ENCODE measurements around the gene TENM4. TPM values are rescaled to one million over a fixed set of nuclear protein-coding genes. Genes with fewer than 3 reads are reported as not detected.
A peak's percentile ranks its signal among the peaks of the same experiment; 100 is the strongest.

Gene TENM4
- polyA plus RNA-seq, 1 of the 3 experiments (the other 2 are of a cell fraction): 16.7 TPM

- TF ChIP-seq REST (IDR thresholded peaks at IDR 0.05; ENCODE audit: low read depth, low read length): no peak
- no peak for TF ChIP-seq FOXM1 (IDR thresholded peaks at IDR 0.05; ENCODE audit: low read depth)
Measured at GRCh38 chr11:79019975-79020374, 420.9 kb downstream of the TENM4 start (continued).

GRCh38 chr11:79019277-79019676, 421.6 kb downstream of the TENM4 start:
- H3K9me3 ChIP-seq: no peaks in the 10 kb centered on the region
- H4K20me1 ChIP-seq (ENCODE audit: insufficient read depth): no peaks in the 10 kb centered on the region
- no peak overlapping the region for H3K4me3 ChIP-seq (ENCODE audit: low read depth in 2 of 2, low read length in 1 of 2)
- TF ChIP-seq RXRA (IDR thresholded peaks at IDR 0.05; ENCODE audit: borderline replicate concordance, low read depth): no peak
- H3K9me2 ChIP-seq: no peaks in the 10 kb centered on the region
- H2AFZ ChIP-seq (ENCODE audit: low read depth): no peak overlapping the region
- no peaks in the 10 kb centered on the region for H3K79me2 ChIP-seq (ENCODE audit: insufficient read depth)
- CTCF ChIA-PET: interaction anchor here (0.8 to 1.4 kb wide), 3 partner anchors 37 to 373 kb away, joined by 4 to 5 read pairs (median 4); no protein-coding TSS in a partner anchor
- peaks cover 28 to 59% of the 10 kb centered on the region in 2 experiments for H3K4me1 ChIP-seq (ENCODE audit: control insufficient read depth in 1 of 2, insufficient read depth in 2 of 2, low read depth in 1 of 2, low read length in 1 of 2)
- H3K4me2 ChIP-seq: 0 out of 2 replicates have a peak overlapping the region, but pooled peaks have one; percentile 50
- no peaks in the 10 kb centered on the region for H3K36me3 ChIP-seq (replicated peaks in 1 of 2; ENCODE audit: control insufficient read depth in 1 of 2, insufficient read depth in 2 of 2, low read length in 1 of 2)
- DNase-seq: no peak
- H3K9ac ChIP-seq: no peak overlapping the region
- H3F3A ChIP-seq (replicated peaks; ENCODE audit: insufficient read depth): peaks cover 34% of the 10 kb centered on the region
- POLR2A ChIA-PET: no interaction called here
- H3K27me3 ChIP-seq (ENCODE audit: insufficient read depth): no peaks in the 10 kb centered on the region
- peak overlapping the region; percentile 87 to 99 for H3K27ac ChIP-seq (ENCODE audit: low read depth in 2 of 2, low read length in 1 of 2)

GRCh38 chr11:79018371-79018849, 422.4 kb downstream of the TENM4 start:
- Histone ChIP-seq H2AFZ (ENCODE audit: low read depth) (no peak overlapping the region), H3K79me2 (ENCODE audit: insufficient read depth) (no peaks in the 10 kb centered on the region), H3K4me1 (ENCODE audit: control insufficient read depth in 1 of 2, insufficient read depth in 2 of 2, low read depth in 1 of 2, low read length in 1 of 2) (peaks cover 33 to 66% of the 10 kb centered on the region in 2 experiments), H3K4me3 (ENCODE audit: low read depth in 2 of 2, low read length in 1 of 2) (no peak overlapping the region), H4K20me1 (ENCODE audit: insufficient read depth) (no peaks in the 10 kb centered on the region), H3F3A (replicated peaks; ENCODE audit: insufficient read depth) (peaks cover 37% of the 10 kb centered on the region), H3K9ac (peak overlapping the region; percentile 14; the same call in 1 of the 2 replicates), H3K9me2 (no peaks in the 10 kb centered on the region), H3K27me3 (ENCODE audit: insufficient read depth) (no peaks in the 10 kb centered on the region), H3K27ac (ENCODE audit: low read depth in 2 of 2, low read length in 1 of 2) (peak overlapping the region; percentile 87 to 99), H3K36me3 (replicated peaks in 1 of 2; ENCODE audit: control insufficient read depth in 1 of 2, insufficient read depth in 2 of 2, low read length in 1 of 2) (no peaks in the 10 kb centered on the region), H3K4me2 (peak overlapping the region; percentile 62), H3K9me3 (no peaks in the 10 kb centered on the region)
- 4% methylated on average over 3 of the region's 3 CpGs for WGBS (ENCODE audit: low lambda C conversion rate)
- ChIA-PET POLR2A (interaction anchor here (0.7 to 1.5 kb wide), 7 partner anchors 25 to 111 kb away, joined by 3 to 11 read pairs (median 3); no protein-coding TSS in a partner anchor), CTCF (interaction anchor here (0.8 to 1.4 kb wide), 6 partner anchors 17 to 372 kb away, joined by 3 to 5 read pairs (median 4); no protein-coding TSS in a partner anchor)
- peak; percentile 65 for DNase-seq
- TF ChIP-seq SIN3A (IDR thresholded peaks at IDR 0.05; ENCODE audit: borderline replicate concordance, low read depth, low read length) (peak; percentile 73; the same call in 1 of the 2 replicates), NRF1 (IDR thresholded peaks at IDR 0.05; ENCODE audit: low read depth, low read length) (no peak), RAD21 (IDR thresholded peaks at IDR 0.05; ENCODE audit: low read length) (peak; percentile 47), RXRA (IDR thresholded peaks at IDR 0.05; ENCODE audit: borderline replicate concordance, low read depth) (peak; percentile 81), TEAD4 (IDR thresholded peaks at IDR 0.05; ENCODE audit: borderline replicate concordance, insufficient read depth) (peak; percentile 99), TAF1 (IDR thresholded peaks at IDR 0.05; ENCODE audit: borderline replicate concordance, low read depth, low read length) (peak; percentile 42; the same call in 1 of the 2 replicates), MXI1 (IDR thresholded peaks at IDR 0.05; ENCODE audit: low read depth, low read length) (peak; percentile 71), EZH2phosphoT487 (IDR thresholded peaks at IDR 0.05; ENCODE audit: borderline replicate concordance, low read depth) (no peak), EP300 (IDR thresholded peaks at IDR 0.05; ENCODE audit: borderline replicate concordance in 1 of 2, low read depth in 1 of 2, low read length in 1 of 2) (peak; percentile 98 to 99), JUND (IDR thresholded peaks at IDR 0.05) (peak; percentile 90), USF1 (IDR thresholded peaks at IDR 0.05; ENCODE audit: borderline replicate concordance, low read depth) (0 out of 2 replicates have a peak, but pooled peaks have one; percentile 25), REST (IDR thresholded peaks at IDR 0.05; ENCODE audit: low read depth, low read length) (peak; percentile 77), RCOR1 (IDR thresholded peaks at IDR 0.05; ENCODE audit: low read length) (peak; percentile 88; the same call in 1 of the 2 replicates), NFIC (IDR thresholded peaks at IDR 0.05; ENCODE audit: borderline replicate concordance) (peak; percentile 92)

Data from SK-N-SH (cell line).